ENCODE data around the gene WDR38. TPM values are rescaled to one million over a fixed set of nuclear protein-coding genes. Genes with fewer than 3 reads are reported as not detected.

The WDR38 gene
- total RNA-seq, 1 donor from 2014 or later = not detected

DNA sequence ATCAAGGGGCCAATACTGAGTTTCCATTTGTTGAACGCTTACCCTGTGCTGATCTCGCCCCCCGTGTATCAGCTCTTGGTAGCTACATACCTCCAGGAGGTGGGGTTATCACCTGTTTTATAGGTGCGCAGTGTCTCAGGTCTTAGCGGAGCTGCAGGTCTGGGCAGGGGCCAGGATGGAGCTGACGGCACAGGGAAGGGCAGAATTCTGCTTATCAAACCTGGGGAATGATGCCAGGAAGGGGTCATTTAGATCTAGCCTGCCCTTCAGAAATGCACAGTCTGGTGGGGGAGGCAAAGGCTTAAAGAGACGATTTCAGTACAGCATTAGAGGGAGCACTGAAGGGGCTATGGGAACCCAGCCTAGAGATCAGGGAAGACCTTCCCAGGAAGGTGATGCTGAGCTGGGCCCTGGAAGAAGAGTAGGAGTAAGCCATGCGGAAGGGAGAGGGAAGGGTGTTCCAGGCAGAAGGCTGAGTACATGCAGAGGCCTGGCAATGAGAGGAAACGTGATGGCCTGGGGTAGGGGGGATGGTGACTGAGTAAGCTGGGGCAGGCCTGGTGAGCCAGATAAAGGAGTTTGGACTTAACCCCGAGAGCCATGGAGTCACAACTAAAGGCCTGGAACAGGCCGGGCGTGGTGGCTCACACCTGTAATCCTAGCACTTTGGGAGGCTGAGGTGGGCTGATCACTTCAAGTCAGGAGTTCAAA is 44.9 kb upstream of the WDR38 start:
- Histone ChIP-seq H3K4me1 (ENCODE audit: insufficient read depth, low read length) (peaks cover 32% of the 10 kb centered on the region), H3K9me3 (ENCODE audit: insufficient read depth, low read depth, low read length) (no peaks in the 10 kb centered on the region), H4K20me1 (ENCODE audit: insufficient read depth, low read length) (no peaks in the 10 kb centered on the region), H3K4me3 (ENCODE audit: insufficient read depth, low read depth, low read length) (no peak overlapping the region), H2AFZ (ENCODE audit: low read depth, low read length) (no peak overlapping the region), H3K79me2 (ENCODE audit: insufficient read depth, low read length) (no peaks in the 10 kb centered on the region), H3K36me3 (ENCODE audit: insufficient read depth, low read length) (no peaks in the 10 kb centered on the region), H3K27me3 (ENCODE audit: insufficient read depth, low read length) (no peaks in the 10 kb centered on the region), H3K4me2 (ENCODE audit: low read length) (no peak overlapping the region), H3K27ac (ENCODE audit: low read depth, low read length) (no peak overlapping the region), H3K9ac (ENCODE audit: low read length) (no peak overlapping the region)
- Mint-ChIP-seq H3K36me3 (ENCODE audit: low read depth, unreplicated experiment) (peaks cover 7% of the 10 kb centered on the region), H3K27ac (ENCODE audit: unreplicated experiment) (peak overlapping the region; percentile 55), H3K27me3 (ENCODE audit: low read depth, unreplicated experiment) (no peaks in the 10 kb centered on the region), H3K9me3 (ENCODE audit: unreplicated experiment) (no peaks in the 10 kb centered on the region), H3K4me1 (ENCODE audit: low read depth, unreplicated experiment) (peaks cover 28% of the 10 kb centered on the region), H3K4me3 (ENCODE audit: unreplicated experiment) (no peak overlapping the region)
- TF ChIP-seq CTCF (IDR thresholded peaks at IDR 0.05; ENCODE audit: insufficient read depth, low read depth, low read length) (no peak), EZH2 (IDR thresholded peaks at IDR 0.05; ENCODE audit: insufficient read depth, low read length) (no peak)
- DNase-seq (ENCODE audit: low read depth) = no peak
- FAIRE-seq = no peak

DNA sequence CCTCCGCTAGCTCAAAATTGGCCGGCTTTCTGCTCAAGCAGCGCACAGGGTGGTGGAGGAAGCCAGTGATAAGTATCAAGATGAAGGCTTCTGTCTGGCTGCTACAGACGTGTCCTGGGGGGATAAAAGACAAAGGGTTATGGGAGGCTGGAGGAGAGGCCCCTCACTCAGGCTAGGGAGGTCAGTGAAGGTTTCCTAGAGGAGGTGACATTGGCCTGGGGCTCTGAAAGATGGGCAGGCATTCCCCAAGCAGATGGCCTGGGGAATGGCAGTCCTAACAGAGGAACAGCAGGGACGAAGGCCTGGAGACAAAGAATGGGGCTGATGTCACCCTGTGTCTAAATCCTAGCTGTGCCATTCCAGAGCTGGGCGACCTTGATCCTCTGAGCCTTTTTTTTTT is 44.0 kb upstream of the WDR38 start:
- Histone ChIP-seq H2AFZ (ENCODE audit: low read depth, low read length) (no peak overlapping the region), H3K4me3 (ENCODE audit: insufficient read depth, low read depth, low read length) (no peak overlapping the region), H3K27ac (ENCODE audit: low read depth, low read length) (no peak overlapping the region), H3K79me2 (ENCODE audit: insufficient read depth, low read length) (no peaks in the 10 kb centered on the region), H3K9ac (ENCODE audit: low read length) (no peak overlapping the region), H3K9me3 (ENCODE audit: insufficient read depth, low read depth, low read length) (no peaks in the 10 kb centered on the region), H3K36me3 (ENCODE audit: insufficient read depth, low read length) (no peaks in the 10 kb centered on the region), H3K27me3 (ENCODE audit: insufficient read depth, low read length) (no peaks in the 10 kb centered on the region), H3K4me2 (ENCODE audit: low read length) (no peak overlapping the region), H3K4me1 (ENCODE audit: insufficient read depth, low read length) (peaks cover 40% of the 10 kb centered on the region), H4K20me1 (ENCODE audit: insufficient read depth, low read length) (no peaks in the 10 kb centered on the region)
- peaks cover 34% of the 10 kb centered on the region for H3K4me1 Mint-ChIP-seq (ENCODE audit: low read depth, unreplicated experiment)
- H3K27me3 Mint-ChIP-seq (ENCODE audit: low read depth, unreplicated experiment) = no peaks in the 10 kb centered on the region
- no peak for FAIRE-seq
- no peak for DNase-seq (ENCODE audit: low read depth)
- no peak for TF ChIP-seq EZH2 (IDR thresholded peaks at IDR 0.05; ENCODE audit: insufficient read depth, low read length)
- no peak for TF ChIP-seq CTCF (IDR thresholded peaks at IDR 0.05; ENCODE audit: insufficient read depth, low read depth, low read length)
- no peak overlapping the region for H3K4me3 Mint-ChIP-seq (ENCODE audit: unreplicated experiment)
- H3K36me3 Mint-ChIP-seq (ENCODE audit: low read depth, unreplicated experiment) = peaks cover 7% of the 10 kb centered on the region
- H3K27ac Mint-ChIP-seq (ENCODE audit: unreplicated experiment) = no peak overlapping the region
- no peaks in the 10 kb centered on the region for H3K9me3 Mint-ChIP-seq (ENCODE audit: unreplicated experiment)
